GM12873 (cell line): ENCODE measurements around the gene TBC1D23.

Source experiments
- TF ChIP-seq, protein P1 (sequence below): IDR thresholded peaks from 2 replicates; pipeline ENCODE4 v1.5.1; 2012; ENCODE audit warnings: low read depth, mild to moderate bottlenecking, moderate library complexity, low read length, control low read depth; ENCODE audit not compliant: insufficient read depth; ENCODE audit errors: missing control alignments

TBC1D23 gene

DNA sequence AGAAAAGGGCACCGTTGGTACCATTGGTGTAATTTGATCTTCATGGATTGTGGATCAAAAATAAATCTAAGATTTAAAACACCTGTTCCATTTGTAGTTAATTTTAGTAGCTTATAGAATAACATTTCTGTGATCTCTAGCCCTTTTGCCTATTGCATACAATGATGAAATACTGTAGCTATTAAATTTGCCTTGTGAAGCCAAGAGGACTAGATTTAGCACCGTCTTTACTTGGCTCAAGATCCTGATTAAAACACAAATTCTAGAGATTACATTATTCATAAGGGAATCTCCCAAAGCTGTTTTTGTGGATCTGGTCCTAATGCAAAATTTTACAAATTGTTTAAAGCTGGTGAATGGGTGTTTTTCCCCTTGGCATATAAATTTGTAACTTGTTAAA, 8.2 kb downstream of the TBC1D23 start:
- TF ChIP-seq, protein P1, sequence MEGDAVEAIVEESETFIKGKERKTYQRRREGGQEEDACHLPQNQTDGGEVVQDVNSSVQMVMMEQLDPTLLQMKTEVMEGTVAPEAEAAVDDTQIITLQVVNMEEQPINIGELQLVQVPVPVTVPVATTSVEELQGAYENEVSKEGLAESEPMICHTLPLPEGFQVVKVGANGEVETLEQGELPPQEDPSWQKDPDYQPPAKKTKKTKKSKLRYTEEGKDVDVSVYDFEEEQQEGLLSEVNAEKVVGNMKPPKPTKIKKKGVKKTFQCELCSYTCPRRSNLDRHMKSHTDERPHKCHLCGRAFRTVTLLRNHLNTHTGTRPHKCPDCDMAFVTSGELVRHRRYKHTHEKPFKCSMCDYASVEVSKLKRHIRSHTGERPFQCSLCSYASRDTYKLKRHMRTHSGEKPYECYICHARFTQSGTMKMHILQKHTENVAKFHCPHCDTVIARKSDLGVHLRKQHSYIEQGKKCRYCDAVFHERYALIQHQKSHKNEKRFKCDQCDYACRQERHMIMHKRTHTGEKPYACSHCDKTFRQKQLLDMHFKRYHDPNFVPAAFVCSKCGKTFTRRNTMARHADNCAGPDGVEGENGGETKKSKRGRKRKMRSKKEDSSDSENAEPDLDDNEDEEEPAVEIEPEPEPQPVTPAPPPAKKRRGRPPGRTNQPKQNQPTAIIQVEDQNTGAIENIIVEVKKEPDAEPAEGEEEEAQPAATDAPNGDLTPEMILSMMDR = no peak

DNA sequence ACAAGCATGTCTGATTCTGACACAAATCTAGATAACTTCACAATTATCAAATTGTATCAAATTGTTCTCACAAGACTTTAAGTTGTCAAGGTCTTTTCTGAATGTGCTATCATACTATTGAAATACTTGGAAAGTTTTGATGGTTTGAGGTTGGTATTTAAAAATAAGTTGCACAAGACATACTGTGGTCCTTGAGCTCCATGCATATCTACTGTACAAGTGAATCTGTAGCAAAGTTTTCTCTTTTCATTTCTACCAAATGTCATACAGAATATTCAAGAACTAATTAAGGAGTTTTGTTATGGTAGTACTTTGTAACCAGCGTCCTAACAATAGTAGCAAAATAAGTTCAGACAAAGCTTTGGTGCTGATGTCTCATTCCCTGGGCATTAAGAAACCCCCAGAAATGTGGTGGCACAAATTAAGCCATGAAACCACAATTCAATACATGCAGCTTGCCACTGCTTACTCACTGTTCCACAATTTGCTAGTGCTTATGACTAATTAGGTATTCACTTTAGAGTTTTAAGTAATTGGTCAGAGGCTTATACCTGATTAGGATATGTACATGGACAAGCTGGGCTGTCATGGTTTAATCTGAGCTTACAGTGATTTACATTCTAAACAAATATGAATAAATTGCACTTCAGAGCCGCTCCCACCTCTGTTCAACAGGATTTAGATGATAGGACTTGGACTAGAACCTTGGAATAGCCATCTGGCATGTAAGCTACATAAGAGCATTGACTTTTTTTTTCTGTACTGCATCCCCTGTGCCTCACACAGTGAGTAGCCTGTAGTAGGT, 8.8 kb downstream of the TBC1D23 start:
- TF ChIP-seq, protein P1 = no peak

DNA sequence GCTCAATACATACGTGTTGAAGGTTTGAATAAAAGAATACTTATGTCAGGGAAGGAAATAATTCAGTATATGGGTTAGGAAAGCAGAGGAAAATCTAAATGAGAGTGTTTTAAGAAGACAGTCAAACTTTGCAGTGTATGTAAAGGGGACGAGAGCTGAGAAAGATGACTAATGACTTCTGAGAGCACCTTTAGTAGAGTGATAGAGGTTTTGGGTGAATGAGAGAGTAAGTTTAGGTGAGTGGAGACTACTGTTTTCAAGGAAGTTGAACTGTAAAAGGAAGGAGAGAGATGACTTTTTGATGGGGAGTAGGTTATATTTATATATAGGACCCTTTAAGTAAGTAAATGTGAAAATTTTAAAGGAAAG, 9.4 kb downstream of the TBC1D23 start:
- TF ChIP-seq, protein P1 = no peak

DNA sequence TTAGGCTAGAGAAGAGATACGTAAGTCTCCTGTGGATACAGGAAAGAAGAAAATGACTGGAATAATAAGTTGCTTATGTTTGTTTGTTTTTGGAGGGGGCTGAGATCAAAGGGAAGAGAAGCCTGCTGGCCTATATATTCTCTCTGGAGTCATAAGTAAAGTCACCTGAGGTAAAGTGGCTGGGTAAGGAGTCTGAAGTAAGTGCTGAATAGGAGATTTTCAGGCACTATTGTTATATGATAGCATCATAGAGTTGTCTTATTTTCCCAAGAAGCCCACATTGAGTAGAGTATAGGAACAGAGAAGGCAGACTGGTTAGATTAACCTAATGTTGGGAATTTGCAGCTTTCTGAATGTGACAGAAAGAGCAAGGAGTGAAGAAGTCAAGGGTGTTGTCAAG, 10.7 kb downstream of the TBC1D23 start:
- TF ChIP-seq, protein P1 = no peak

DNA sequence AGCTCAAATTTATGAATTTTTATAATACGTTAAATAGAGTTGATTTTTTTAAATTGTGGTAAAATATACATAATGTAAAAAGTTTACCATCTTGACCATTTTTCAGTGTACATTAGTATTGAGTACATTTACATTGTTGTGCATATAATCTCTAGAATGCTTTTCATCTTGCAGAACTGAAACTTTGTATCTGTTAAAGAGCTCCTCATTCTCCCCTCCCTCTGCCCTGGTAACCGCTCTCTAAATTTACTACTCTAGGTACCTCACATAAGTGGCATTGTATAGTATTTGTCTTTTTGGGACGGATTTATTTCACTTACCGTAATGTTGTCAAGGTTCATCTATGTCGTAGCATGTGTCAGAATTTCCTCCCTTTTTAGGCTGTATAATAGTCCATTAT, 13.6 kb downstream of the TBC1D23 start:
- TF ChIP-seq, protein P1 = no peak

DNA sequence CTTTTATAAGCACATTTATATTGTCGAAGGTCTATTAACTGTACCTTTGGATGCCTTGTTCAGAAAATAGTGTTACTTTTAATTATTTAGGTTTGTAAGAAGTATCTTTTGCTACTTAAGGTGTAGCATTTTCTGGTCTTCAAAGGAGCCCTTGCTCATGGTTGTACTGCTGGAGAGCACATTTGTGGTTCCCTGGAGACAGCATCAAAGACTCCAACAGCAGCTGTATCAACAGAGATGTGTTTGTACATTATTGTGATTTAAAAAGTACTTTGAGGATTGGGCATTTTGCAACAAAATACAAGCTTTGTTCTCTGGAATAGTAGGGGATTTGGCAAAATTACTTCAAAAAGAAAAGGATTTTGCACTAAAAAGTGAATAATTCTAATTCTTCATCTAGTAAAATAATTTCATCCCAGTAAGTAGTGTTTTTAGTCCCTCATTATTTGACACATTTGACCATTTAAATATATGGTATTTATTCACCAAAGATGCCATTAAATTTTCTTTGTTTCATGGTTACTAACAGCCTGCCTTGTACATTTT, 16.5 kb downstream of the TBC1D23 start:
- TF ChIP-seq, protein P1 = no peak

DNA sequence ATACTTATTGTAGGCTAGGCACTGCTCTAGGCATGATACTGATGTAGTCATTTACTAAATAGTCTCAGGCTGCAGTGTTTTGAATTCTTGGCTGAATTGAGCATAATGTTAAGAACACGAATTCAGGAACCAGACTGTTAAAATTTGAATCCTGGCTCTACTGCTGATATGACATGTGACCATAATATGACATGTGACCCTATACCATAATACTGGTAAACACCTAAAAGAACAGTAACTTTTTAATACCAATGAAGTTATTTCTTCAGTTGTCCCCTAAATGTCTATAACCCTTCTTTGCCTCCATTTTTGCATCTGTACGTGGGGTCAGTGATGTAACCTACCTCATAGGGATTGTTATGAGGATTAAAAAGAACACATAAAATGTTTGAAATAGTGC, 18.1 kb downstream of the TBC1D23 start:
- TF ChIP-seq, protein P1 = no peak
